Measurements from ENCODE around the gene ZBED4.

ZBED4 gene

GRCh38 chr22:49825944-49826602, 27.6 kb upstream of the ZBED4 start:
- DNase-seq (ENCODE audit: low read depth in 2 of 2): peak; percentile 49 to 54

- DNase-seq (ENCODE audit: low read depth in 2 of 2): no peak
Observed at GRCh38 chr22:49826603-49827270, 26.9 kb upstream of the ZBED4 start.

GRCh38 chr22:49827271-49827852, 26.3 kb upstream of the ZBED4 start:
- no peak for DNase-seq (ENCODE audit: low read depth in 2 of 2)

GRCh38 chr22:49827853-49828598, 25.6 kb upstream of the ZBED4 start, which contains the start of gene BRD1:
Gene BRD1, minus strand, starts transcription at chr22:49827873. Its CDS starts 3,556 bp downstream, at chr22:49824317.
- peak in 1 of 2 donors; percentile 42 for DNase-seq (ENCODE audit: low read depth in 2 of 2)

- DNase-seq (ENCODE audit: low read depth in 2 of 2): no peak
Observed at GRCh38 chr22:49828599-49828965, 25.1 kb upstream of the ZBED4 start.

GRCh38 chr22:49829044-49829853, 24.4 kb upstream of the ZBED4 start:
- no peak for DNase-seq (ENCODE audit: low read depth in 2 of 2)

GRCh38 chr22:49833340-49834007, 20.2 kb upstream of the ZBED4 start:
- no peak for DNase-seq (ENCODE audit: low read depth in 2 of 2)

GRCh38 chr22:49838771-49839717, 14.6 kb upstream of the ZBED4 start:
- peak; percentile 77 to 85 for DNase-seq (ENCODE audit: low read depth in 2 of 2)

GRCh38 chr22:49845241-49845640, 8.4 kb upstream of the ZBED4 start:
- DNase-seq (ENCODE audit: low read depth in 2 of 2): no peak

- DNase-seq (ENCODE audit: low read depth in 2 of 2): no peak
Observed at GRCh38 chr22:49845666-49846459, 7.8 kb upstream of the ZBED4 start.

GRCh38 chr22:49847751-49848689, 5.6 kb upstream of the ZBED4 start:
- DNase-seq (ENCODE audit: low read depth in 2 of 2): no peak

- DNase-seq (ENCODE audit: low read depth in 2 of 2): no peak
Observed at GRCh38 chr22:49848690-49849160, 4.9 kb upstream of the ZBED4 start.

- no peak for DNase-seq (ENCODE audit: low read depth in 2 of 2)
Observed at GRCh38 chr22:49849161-49850020, 4.3 kb upstream of the ZBED4 start.

- DNase-seq (ENCODE audit: low read depth in 2 of 2): no peak
Observed at GRCh38 chr22:49850021-49850911, 3.4 kb upstream of the ZBED4 start.

GRCh38 chr22:49850959-49851802, 2.5 kb upstream of the ZBED4 start:
- no peak for DNase-seq (ENCODE audit: low read depth in 2 of 2)
